HCT116 (cell line): ENCODE measurements around the gene MTF2. TPM values are rescaled to one million over a fixed set of nuclear protein-coding genes. Genes with fewer than 3 reads are reported as not detected.

Experiments used
- ATAC-seq: fragments of 200-7000 bp; cut with Tn5 transposase; 2 replicates; pipeline ENCODE4 v1.9.1; 2020; ENCODE audit warnings: mild to moderate bottlenecking, moderate library complexity
- BruUV-seq: library from RNA; stranded (reverse); fragments of 400-500 nt; replicated peaks from 2 replicates; lab custom pipeline; 2021; lab: Mats Ljungman, UMichigan
- CTCF ChIA-PET: fragments of 300-600 bp; sonication (Branson Sonifier 250); formaldehyde crosslinking; loops from one replicate; lab custom pipeline; 2021; ENCODE audit warnings: antibody characterized with exemption; lab: Charles Lee
- POLR2A ChIA-PET: fragments of 300-600, 350-600 bp; sonication (Branson Sonifier 250); formaldehyde crosslinking; loops from one replicate; lab custom pipeline; 2021; ENCODE audit warnings: antibody characterized with exemption; lab: Charles Lee
- RAD21 ChIA-PET, 2 experiments: fragments of 300-600 bp; sonication (Branson Sonifier 250); formaldehyde crosslinking; loops; one replicate each; lab custom pipeline; 2023; ENCODE audit warnings: low total read pairs in 2 of 2; ENCODE audit not compliant: uncharacterized antibody in 2 of 2, unreplicated experiment in 2 of 2, low non-redundant PET in 1 of 2; lab: Charles Lee
- DNase-seq: peaks from one replicate; pipeline ENCODE4 v3.0.0-alpha.2; 2010; ENCODE audit warnings: low read depth, low spot score
- H2AFZ ChIP-seq: fragments of 200-600 bp; shearing (Covaris generic), sonication (generic); 2 replicates; pipeline ENCODE4 v1.6.1; 2017; ENCODE audit warnings: low read depth, mixed run types, mixed read lengths, antibody characterized with exemption, low read length; ENCODE audit not compliant: poor library complexity, severe bottlenecking
- H3K27ac ChIP-seq: 2 replicates; pipeline ENCODE4 v1.5.1; 2012; ENCODE audit warnings: low read depth, low read length
- H3K27me3 ChIP-seq: fragments of 200-600 bp; sonication (generic); 2 replicates; pipeline ENCODE4 v1.6.1; 2016; ENCODE audit warnings: mixed run types, low read length, mixed read lengths; ENCODE audit not compliant: insufficient read depth
- H3K36me3 ChIP-seq, 2 experiments: fragments of 200-500 bp in 1 of 2; fragments of 200-600 bp in 1 of 2; sonication (Bioruptor generic) in 1 of 2; sonication (generic) in 1 of 2; 2 replicates each; pipeline versions ENCODE4 v1.5.1 to v1.6.1; 2014 to 2016; ENCODE audit warnings: low read length in 2 of 2, inconsistent platforms in 1 of 2, mixed read lengths in 1 of 2, mixed run types in 1 of 2; ENCODE audit not compliant: insufficient read depth in 2 of 2, control insufficient read depth in 1 of 2
- H3K4me1 ChIP-seq, 2 experiments: fragments of 200-600 bp in 1 of 2; sonication (generic) in 1 of 2; 2 replicates each; pipeline versions ENCODE4 v1.5.1 to v1.6.1; 2012 to 2017; ENCODE audit warnings: low read length in 2 of 2, inconsistent platforms in 1 of 2, mild to moderate bottlenecking in 1 of 2, mixed read lengths in 1 of 2, mixed run types in 1 of 2, moderate library complexity in 1 of 2; ENCODE audit not compliant: insufficient read depth in 2 of 2, control insufficient read depth in 1 of 2
- H3K4me2 ChIP-seq: fragments of 200-600 bp; sonication (generic); 2 replicates; pipeline ENCODE4 v1.6.1; 2017; ENCODE audit warnings: mixed run types, low read length, mixed read lengths
- H3K4me3 ChIP-seq, 2 experiments: fragments of 200-600 bp in 1 of 2; sonication (generic) in 1 of 2; replicated peaks in 1 of 2; 2 replicates each; pipeline ENCODE4 v1.5.1; 2011 to 2016; ENCODE audit warnings: low read length in 2 of 2, control low read depth in 1 of 2, low read depth in 1 of 2, mild to moderate bottlenecking in 1 of 2, mixed read lengths in 1 of 2, mixed run types in 1 of 2
- H3K79me2 ChIP-seq: fragments of 200-600 bp; sonication (generic); 2 replicates; pipeline ENCODE4 v1.6.1; 2017; ENCODE audit warnings: mild to moderate bottlenecking, mixed run types, low read length, moderate library complexity, mixed read lengths; ENCODE audit not compliant: insufficient read depth
- H3K9ac ChIP-seq: fragments of 200-600 bp; sonication (generic); 2 replicates; pipeline ENCODE4 v1.6.1; 2016; ENCODE audit warnings: low read length, mixed read lengths
- H3K9me2 ChIP-seq: fragments of 200-600 bp; sonication (generic), shearing (Covaris generic); 2 replicates; pipeline ENCODE4 v1.6.1; 2017; ENCODE audit warnings: mixed run types, mild to moderate bottlenecking, moderate library complexity; ENCODE audit not compliant: insufficient read depth
- H3K9me3 ChIP-seq, 2 experiments: fragments of 200-500 bp in 1 of 2; fragments of 200-600 bp in 1 of 2; sonication (Bioruptor generic) in 1 of 2; sonication (generic) in 1 of 2; 2 replicates each; pipeline ENCODE4 v1.6.1; 2014 to 2017; ENCODE audit warnings: low read length in 2 of 2, mixed read lengths in 2 of 2, inconsistent platforms in 1 of 2, low read depth in 1 of 2, mild to moderate bottlenecking in 1 of 2, mixed run types in 1 of 2, moderate library complexity in 1 of 2; ENCODE audit not compliant: control insufficient read depth in 1 of 2, insufficient read depth in 1 of 2
- H4K20me1 ChIP-seq: fragments of 200-600 bp; sonication (generic), shearing (Covaris generic); 2 replicates; pipeline ENCODE4 v1.6.1; 2017; ENCODE audit warnings: mixed run types, mild to moderate bottlenecking, moderate library complexity; ENCODE audit not compliant: insufficient read depth
- CBX3 ChIP-seq: IDR thresholded peaks from 2 replicates; pipeline ENCODE4 v1.6.1; 2012; ENCODE audit warnings: low read depth
- CEBPB ChIP-seq: IDR thresholded peaks from 2 replicates; pipeline ENCODE4 v1.6.1; 2012; ENCODE audit warnings: low read depth
- EGR1 ChIP-seq: IDR thresholded peaks from 2 replicates; pipeline ENCODE4 v1.6.1; 2012; ENCODE audit warnings: low read depth
- EZH2 ChIP-seq: fragments of 200-600 bp; sonication (generic); IDR thresholded peaks from 2 replicates; pipeline ENCODE4 v1.6.1; 2017; ENCODE audit warnings: antibody characterized with exemption, mixed run types
- EZH2phosphoT487 ChIP-seq: fragments of 200-600 bp; IDR thresholded peaks from 2 replicates; pipeline ENCODE4 v1.6.1; 2018; ENCODE audit warnings: antibody characterized with exemption, borderline replicate concordance
- FOSL1 ChIP-seq: IDR thresholded peaks from 2 replicates; pipeline ENCODE4 v1.6.1; 2012; ENCODE audit warnings: low read depth
- POLR2A ChIP-seq: IDR thresholded peaks from 2 replicates; pipeline ENCODE4 v1.7.0; 2011; ENCODE audit warnings: borderline replicate concordance; ENCODE audit not compliant: insufficient read depth, insufficient read length; ENCODE audit errors: extremely low read depth
- POLR2AphosphoS5 ChIP-seq: IDR thresholded peaks from 2 replicates; pipeline ENCODE4 v1.6.1; 2011; ENCODE audit warnings: mild to moderate bottlenecking, low read depth, low read length, moderate library complexity
- RAD21 ChIP-seq: IDR thresholded peaks from 2 replicates; pipeline ENCODE4 v1.6.1; 2012; ENCODE audit warnings: low read depth, mild to moderate bottlenecking
- SIN3A ChIP-seq: IDR thresholded peaks from 2 replicates; pipeline ENCODE4 v1.6.1; 2012; ENCODE audit warnings: low read depth
- ZNF274 ChIP-seq: fragments of 200-500 bp; sonication (Bioruptor generic); IDR thresholded peaks from 2 replicates; pipeline ENCODE4 v1.6.1; 2014; ENCODE audit warnings: mild to moderate bottlenecking, low read depth, low read length, inconsistent platforms
- intact Hi-C: fragments of 100-400 bp; cut with micrococcal nuclease; formaldehyde crosslinking; loops from 2 replicates; pipeline ENCODE4 v1.10.0; 2022
- total RNA-seq: library from RNA; stranded (reverse); gene quantifications from one replicate; pipeline ENCODE4 v1.2.1, GENCODE V29; 2021; ENCODE audit not compliant: unreplicated experiment
- TF ChIP-seq, protein P1 (sequence below): IDR thresholded peaks from 2 replicates; pipeline ENCODE4 v1.6.1; 2012; ENCODE audit warnings: low read depth
- TF ChIP-seq, protein P2 (sequence below): IDR thresholded peaks from 2 replicates; pipeline ENCODE4 v1.6.1; 2012

The MTF2 gene
- total RNA-seq, 1 experiment from 2014 or later: 45.5 TPM

DNA sequence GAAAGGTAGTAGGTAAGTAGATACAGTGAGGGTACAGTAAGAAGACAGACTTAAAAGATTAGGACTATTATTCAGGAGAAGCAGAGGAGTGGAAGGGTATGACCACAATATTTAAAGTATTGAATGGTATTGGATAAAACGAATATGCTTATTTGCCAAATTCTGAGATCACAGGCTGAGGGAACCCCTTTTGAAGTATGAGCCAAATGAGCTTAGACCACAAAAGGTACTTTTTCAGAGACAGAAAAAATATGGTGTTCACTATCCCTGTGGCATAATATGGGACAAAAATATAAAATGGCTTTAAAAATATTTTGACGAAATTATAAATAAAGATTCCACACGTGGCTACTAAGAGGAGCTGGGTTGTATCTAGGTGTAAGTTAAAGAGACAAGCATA is 880 bp upstream of the MTF2 start:
- Histone ChIP-seq H3K27ac (peak overlapping the region; percentile 49; the same call in 1 of the 2 replicates), H3K27me3 (no peaks in the 10 kb centered on the region), H2AFZ (peak overlapping the region; percentile 49), H3K9ac (peak overlapping the region; percentile 99), H3K9me2 (no peaks in the 10 kb centered on the region)
- no peak for DNase-seq
- no TSS peak for BruUV-seq
- RAD21 ChIA-PET: interaction anchor here in 1 of 2 experiments (0.8 kb wide), 1 partner anchor 55 kb away, joined by 3 read pairs; no protein-coding TSS in a partner anchor
- no peak for ATAC-seq
- TF ChIP-seq CEBPB (no peak), POLR2A (no peak), EZH2 (no peak), FOSL1 (no peak), SIN3A (no peak), RAD21 (no peak), CBX3 (no peak), POLR2AphosphoS5 (no peak), EGR1 (no peak), ZNF274 (no peak), EZH2phosphoT487 (no peak)
- TF ChIP-seq, protein P1, sequence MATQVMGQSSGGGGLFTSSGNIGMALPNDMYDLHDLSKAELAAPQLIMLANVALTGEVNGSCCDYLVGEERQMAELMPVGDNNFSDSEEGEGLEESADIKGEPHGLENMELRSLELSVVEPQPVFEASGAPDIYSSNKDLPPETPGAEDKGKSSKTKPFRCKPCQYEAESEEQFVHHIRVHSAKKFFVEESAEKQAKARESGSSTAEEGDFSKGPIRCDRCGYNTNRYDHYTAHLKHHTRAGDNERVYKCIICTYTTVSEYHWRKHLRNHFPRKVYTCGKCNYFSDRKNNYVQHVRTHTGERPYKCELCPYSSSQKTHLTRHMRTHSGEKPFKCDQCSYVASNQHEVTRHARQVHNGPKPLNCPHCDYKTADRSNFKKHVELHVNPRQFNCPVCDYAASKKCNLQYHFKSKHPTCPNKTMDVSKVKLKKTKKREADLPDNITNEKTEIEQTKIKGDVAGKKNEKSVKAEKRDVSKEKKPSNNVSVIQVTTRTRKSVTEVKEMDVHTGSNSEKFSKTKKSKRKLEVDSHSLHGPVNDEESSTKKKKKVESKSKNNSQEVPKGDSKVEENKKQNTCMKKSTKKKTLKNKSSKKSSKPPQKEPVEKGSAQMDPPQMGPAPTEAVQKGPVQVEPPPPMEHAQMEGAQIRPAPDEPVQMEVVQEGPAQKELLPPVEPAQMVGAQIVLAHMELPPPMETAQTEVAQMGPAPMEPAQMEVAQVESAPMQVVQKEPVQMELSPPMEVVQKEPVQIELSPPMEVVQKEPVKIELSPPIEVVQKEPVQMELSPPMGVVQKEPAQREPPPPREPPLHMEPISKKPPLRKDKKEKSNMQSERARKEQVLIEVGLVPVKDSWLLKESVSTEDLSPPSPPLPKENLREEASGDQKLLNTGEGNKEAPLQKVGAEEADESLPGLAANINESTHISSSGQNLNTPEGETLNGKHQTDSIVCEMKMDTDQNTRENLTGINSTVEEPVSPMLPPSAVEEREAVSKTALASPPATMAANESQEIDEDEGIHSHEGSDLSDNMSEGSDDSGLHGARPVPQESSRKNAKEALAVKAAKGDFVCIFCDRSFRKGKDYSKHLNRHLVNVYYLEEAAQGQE: no peak
- TF ChIP-seq, protein P2, sequence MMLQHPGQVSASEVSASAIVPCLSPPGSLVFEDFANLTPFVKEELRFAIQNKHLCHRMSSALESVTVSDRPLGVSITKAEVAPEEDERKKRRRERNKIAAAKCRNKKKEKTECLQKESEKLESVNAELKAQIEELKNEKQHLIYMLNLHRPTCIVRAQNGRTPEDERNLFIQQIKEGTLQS: no peak; the same call in 1 of the 2 replicates
- TF ChIP-seq, all 23 proteins: peak for 0
- peaks cover 6 to 23% of the 10 kb centered on the region in 2 experiments; a peak in 3 of 4 replicates for H3K4me1 ChIP-seq
- H3K9me3 ChIP-seq: no peaks in the 10 kb centered on the region
- H4K20me1 ChIP-seq: peaks cover 8% of the 10 kb centered on the region; the same call in 1 of the 2 replicates
- ChIA-PET POLR2A (interaction anchor here (0.6 to 1.6 kb wide), 5 partner anchors 8 to 484 kb away, joined by 3 to 7 read pairs (median 3); no protein-coding TSS in a partner anchor), CTCF (interaction anchor here (2.3 kb wide), 1 partner anchor 16 kb away, joined by 8 read pairs; no protein-coding TSS in a partner anchor)
- peak overlapping the region; percentile 98 for H3K4me3 ChIP-seq
- H3K79me2 ChIP-seq: peaks cover 41% of the 10 kb centered on the region
- H3K4me2 ChIP-seq: peak overlapping the region; percentile 73
- H3K36me3 ChIP-seq: no peaks in the 10 kb centered on the region
- intact Hi-C loops: no loop called here
